ENCODE measurements around the gene ATP6V0A4. TPM values are rescaled to one million over a fixed set of nuclear protein-coding genes. Genes with fewer than 3 reads are reported as not detected.

ATP6V0A4 gene
- polyA plus RNA-seq, 6 donors from 2014 or later: not detected

Other genes with a start within 250 kb of the ATP6V0A4 start
- not detected for gene SVOPL, start 96.8 kb downstream of the ATP6V0A4 start, polyA plus RNA-seq (ENCODE audit: low read depth in 6 of 6)
- gene TMEM213, start 202 bp downstream of the ATP6V0A4 start, polyA plus RNA-seq (ENCODE audit: low read depth in 6 of 6): not detected
- gene KIAA1549, start 183.2 kb upstream of the ATP6V0A4 start, polyA plus RNA-seq (ENCODE audit: low read depth in 6 of 6): under 1 TPM in 1 of 6 donors, not detected in 5; 0.05 TPM
- gene ZC3HAV1L, start 237.8 kb upstream of the ATP6V0A4 start, polyA plus RNA-seq (ENCODE audit: low read depth in 6 of 6): under 1 TPM in 1 of 6 donors, not detected in 5; 0.18 TPM

All from naive B cell (primary cell).